Measurements from ENCODE around the gene MCM5.

The MCM5 gene

DNA sequence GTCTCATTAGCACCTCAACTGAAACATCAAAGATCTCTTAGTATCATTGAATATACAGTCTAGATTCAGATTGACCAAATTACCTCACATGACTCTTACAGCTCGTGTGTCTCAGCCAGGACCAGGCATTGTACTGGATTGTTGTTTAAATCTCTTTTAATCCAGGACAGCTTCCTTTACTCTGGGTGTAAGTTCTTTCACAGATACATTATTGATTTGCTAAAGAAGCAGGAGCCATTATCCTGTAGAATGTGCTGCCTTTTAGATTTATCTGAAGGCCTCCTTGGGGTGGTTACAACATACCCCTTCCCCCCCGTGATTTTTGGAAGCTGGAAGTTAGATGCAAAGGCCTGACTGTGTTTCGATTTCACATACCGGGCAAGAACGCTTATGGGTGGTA is 4.2 kb downstream of the MCM5 start:
- DNase-seq, result no peak

- DNase-seq, result no peak
Observed at GRCh38 chr22:35406443-35406842, 6.5 kb downstream of the MCM5 start.

GRCh38 chr22:35407362-35407761 is 7.4 kb downstream of the MCM5 start:
- DNase-seq, result no peak

- no peak for DNase-seq
Observed at GRCh38 chr22:35409783-35410662, 10.1 kb downstream of the MCM5 start.

DNA sequence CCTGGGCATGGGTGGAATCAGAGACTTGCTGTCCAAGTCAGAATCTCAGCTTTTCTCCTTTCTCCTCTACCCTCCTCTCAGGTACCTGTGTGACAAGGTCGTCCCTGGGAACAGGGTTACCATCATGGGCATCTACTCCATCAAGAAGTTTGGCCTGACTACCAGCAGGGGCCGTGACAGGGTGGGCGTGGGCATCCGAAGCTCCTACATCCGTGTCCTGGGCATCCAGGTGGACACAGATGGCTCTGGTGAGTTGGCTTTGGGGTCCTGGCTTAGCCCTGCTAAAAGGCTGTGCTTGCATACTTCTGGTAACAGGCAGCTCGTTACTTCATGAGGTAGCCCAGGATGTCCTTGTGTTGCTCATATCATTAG is 10.7 kb downstream of the MCM5 start:
- no peak for DNase-seq

DNA sequence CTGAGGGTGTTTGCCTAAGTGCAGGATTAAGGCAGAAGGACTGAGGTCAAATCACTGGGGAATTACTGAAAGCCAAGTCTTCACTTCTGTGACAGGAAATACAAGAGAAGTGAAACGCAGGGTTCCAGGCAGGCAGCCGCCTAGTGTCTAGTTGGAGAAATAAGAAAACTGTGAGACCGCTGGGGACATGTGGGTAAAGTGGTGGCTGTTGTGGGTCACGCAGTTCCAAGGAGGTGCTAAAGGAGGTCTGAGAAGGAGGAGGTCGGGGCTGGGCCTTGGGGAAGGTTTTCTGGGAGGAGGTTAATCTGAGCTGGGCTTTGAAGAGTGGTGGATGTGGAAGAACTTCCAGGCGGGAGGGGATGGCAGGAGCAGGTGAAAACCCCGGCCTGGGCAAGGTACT is 11.2 kb downstream of the MCM5 start:
- DNase-seq, result no peak

DNA sequence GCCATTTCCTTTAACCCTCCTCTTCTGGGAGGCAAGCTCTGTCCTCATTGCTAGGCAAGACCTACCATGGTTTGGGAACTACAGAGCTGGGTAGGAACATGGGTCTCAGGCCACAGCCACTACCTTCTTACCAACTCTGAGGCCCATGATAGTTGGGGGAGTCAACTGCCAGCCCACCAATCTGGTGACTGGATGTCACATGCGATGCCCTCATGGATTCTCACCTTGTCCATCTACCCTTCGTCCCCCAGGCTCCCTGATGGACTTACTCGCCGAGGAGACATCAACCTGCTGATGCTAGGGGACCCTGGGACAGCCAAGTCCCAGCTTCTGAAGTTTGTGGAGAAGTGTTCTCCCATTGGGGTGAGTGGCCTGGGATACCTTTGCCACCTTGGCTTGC is 13.7 kb downstream of the MCM5 start:
- DNase-seq, result no peak

DNA sequence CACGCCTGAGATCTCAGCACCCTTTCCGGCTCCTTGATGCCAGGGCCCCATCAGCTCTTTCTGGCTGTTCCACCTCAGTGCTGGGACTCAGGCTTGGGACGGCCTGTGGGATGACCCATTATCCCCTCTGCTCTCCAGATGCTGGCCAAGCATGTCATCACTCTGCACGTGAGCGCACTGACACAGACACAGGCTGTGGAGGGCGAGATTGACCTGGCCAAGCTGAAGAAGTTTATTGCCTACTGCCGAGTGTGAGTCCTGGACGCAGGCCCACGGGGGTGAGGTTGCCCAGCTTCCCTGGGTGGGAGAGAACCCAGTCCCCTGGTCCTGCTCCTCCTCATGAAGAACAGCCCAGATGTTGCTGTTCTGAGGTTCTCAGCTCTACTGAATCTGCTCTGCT is 17.7 kb downstream of the MCM5 start:
- no peak for DNase-seq

GRCh38 chr22:35418088-35418487 is 18.1 kb downstream of the MCM5 start:
- DNase-seq, result no peak

- no peak for DNase-seq
Observed at GRCh38 chr22:35418731-35419130, 18.8 kb downstream of the MCM5 start.

DNA sequence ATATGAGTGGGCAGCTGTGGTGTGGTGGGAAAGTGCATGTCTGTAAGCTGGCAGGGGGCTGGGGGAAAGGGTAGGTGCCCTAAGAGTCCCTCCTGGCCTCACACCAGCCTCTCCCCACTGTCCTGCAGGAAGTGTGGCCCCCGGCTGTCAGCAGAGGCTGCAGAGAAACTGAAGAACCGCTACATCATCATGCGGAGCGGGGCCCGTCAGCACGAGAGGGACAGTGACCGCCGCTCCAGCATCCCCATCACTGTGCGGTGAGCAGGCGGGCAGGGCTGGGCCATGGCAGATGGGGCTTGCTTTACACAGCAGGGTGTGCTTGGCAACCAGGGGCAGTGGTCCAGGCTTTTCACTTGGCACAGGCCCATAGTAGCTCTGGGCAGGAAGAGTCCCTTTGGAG is 19.8 kb downstream of the MCM5 start:
- no peak for DNase-seq

GRCh38 chr22:35421121-35421520 is 21.2 kb downstream of the MCM5 start:
- DNase-seq, result no peak

GRCh38 chr22:35422145-35422544 is 22.2 kb downstream of the MCM5 start:
- DNase-seq, result no peak

- DNase-seq, result no peak
Observed at GRCh38 chr22:35422936-35423335, 23.0 kb downstream of the MCM5 start.

DNA sequence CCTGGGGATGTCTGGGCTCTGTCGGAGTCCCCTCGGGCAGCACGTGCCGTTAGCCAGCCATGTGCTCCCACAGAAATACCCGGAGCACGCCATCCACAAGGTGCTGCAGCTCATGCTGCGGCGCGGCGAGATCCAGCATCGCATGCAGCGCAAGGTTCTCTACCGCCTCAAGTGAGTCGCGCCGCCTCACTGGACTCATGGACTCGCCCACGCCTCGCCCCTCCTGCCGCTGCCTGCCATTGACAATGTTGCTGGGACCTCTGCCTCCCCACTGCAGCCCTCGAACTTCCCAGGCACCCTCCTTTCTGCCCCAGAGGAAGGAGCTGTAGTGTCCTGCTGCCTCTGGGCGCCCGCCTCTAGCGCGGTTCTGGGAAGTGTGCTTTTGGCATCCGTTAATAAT is 24.1 kb downstream of the MCM5 start:
- DNase-seq, result no peak

DNA sequence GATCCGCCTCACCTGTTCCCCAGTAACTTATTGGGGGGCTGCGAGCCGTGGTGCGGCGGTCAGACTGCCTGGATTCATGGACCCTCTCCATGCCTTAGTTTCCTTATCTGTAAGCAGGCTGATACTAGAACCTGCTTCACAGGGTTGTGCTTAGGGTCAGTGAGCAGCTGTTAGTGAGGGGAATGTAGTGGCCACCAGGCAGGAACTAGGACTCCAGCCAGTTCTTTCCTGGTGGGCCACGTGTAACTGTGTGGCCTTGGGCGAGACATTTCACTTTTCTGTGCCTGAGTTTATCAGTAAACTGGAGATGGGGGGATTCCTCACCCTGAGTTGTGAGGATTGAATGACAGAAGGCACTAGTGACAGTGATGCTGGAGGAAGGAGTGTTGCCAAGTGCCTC is 24.8 kb downstream of the MCM5 start:
- no peak for DNase-seq

DNA sequence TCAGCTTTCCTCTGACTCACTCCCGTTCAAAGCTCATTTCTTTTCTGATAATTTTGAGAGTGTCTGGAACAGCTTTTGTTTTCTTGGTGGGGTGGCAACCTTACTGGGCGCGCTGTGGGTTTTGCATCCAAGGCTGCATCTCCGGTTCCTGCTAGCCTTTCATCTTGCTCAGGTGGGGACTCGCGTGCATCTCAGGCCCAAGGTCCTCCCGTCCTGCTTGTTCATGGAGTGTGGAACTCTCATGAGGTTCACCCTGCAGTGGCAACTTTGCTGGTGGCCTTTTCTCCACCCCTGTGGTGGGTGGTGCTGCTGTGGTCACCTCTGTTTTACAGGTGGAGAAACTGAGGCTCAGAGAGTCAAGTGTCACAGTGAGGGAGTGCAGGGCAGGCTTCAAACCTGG is 25.6 kb downstream of the MCM5 start:
- no peak for DNase-seq

DNA sequence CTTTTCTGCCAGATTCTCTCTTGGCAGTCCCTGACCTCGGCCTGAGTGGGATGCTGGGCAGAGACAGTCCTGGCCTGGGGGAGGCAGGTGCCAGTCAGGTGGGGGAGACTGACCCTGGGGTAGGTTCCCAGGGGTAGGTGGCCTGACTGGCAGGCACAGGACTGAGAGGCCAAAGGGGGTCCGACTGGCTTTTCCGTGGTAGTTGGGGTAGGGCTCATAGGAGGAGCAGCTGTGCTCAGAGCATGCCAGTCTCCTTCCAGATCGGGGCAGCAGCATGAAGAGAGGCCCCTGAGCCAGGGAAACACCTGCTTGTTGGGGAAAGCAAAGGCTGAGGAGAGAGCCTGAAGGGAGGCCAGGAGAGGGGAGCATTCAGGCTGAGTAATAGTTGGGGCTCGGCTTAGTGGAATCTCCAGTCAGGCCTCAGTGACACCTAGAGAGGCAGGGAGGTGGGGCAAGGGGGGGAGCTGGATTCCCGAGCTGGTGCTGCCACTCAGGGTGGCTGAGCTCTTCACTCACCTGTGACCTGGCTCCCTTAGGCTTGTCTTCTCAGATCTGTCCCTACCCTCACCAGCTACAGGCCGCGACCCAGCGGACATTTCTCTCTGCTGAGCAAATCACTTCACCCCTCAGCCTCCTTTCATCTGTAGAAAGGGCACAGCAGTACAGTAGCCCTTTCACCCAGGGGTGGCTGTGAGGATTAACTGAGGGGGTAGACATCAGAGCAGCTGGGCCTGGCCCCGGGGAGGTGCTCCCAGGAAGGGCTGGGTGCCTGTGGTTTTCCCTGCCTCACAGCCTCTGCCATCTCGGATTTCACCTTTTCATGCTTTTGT is 26.2 kb downstream of the MCM5 start:
- DNase-seq, result no peak

DNA sequence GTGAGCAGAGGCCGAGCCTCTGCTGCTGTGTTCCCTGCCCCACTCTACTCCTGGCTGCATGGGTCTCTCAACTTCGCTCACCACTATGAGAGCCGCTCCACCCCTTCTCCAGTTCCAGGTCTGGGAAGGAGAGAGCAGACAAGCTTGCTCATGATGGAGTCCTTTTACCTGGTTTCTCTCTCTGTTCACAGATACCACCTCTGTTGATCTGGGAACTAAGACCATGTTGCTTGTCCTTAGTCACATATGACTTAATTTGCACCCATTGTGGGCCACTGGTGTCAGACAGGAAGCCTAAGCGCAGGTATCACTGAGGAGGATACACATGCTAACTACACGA is 26.8 kb downstream of the MCM5 start:
- DNase-seq, result no peak

DNA sequence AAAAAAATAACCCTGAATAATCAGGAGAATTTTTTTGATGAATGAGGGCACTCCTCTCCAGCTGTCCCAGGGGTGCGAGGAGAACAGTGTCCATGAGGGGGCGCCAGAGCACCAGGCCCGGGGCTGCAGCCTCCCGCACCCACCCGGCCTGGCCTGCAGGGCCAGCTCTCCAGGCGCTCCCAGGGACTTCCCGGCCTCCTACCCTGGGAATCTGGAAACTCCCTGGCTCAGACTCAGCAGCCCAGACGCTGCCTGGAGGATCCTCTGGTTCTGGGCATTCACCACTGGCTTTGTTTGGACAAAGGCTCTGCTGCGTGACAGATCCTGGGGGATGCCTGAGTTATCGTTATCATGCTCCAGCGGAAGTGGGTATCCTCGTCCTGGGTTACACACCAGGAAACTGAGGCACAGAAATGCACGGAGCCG is 31.0 kb downstream of the MCM5 start:
- peak; percentile 42 to 58 (median 48) for DNase-seq

DNA sequence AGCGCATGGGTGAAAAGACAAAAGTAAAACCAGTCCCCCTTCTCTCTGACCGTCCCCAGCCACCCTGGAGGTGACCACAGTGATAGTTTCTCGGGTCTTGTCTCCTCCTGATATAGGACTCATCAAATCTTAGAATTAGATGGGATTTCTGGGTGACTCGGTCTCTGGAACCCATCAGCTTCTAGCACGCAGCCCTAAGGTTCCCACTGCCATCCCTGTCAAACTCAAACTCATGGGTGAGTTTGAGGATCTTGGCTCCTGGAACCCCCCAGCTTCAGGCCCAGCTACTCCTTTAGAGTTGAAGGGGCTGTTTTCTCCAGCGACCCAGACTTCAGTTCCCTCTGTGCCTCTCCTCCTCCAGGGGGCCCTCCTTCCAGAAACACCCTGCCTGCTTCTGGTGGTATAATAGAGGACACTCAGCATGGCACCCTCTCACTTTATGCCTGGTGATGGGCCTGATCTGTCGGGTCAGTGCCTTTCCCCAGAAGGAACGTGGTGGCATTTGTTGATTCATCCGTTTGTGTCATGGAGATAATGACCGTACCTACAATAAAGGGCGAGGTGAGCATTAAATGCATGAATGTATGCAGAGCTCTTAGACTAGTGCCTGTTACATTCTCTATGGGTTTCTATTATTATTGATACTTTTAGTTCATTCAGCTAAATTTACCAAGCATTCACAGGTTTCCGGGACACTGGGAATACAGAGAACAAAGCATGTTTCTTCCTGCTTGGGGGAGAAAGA is 31.7 kb downstream of the MCM5 start:
- no peak for DNase-seq

DNA sequence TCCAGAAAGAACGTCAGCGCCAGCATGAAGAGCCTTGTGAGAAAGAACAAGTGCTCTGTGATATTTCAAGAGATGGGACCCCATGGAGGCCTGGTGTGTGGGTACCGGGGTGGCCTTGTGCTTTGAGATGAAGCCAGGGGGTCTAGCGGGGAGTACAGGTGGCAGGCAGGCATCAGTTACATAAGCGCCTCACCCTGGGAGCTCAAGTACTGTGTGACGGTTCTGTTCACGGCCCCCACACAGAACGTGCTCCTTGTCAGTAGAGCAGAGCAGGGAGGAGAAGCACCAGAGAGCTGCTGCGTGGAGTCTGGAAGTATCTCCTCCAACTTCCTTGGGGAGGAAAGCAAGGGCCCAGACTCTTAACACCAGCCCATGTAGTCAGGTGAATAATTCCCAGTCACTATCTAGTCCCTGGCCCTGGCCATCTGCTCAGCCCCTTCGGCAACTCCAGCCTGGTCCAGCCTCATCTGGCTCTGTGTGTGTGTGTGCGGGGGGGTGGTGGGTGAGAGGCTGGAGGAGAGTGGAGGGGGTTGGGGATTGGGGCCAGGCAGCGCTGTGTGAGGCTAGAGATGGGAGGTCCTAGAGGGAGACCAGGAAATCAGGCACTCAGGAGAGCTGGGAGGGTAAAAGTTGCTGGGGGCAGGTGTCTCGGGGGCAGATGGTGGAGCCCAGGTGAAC is 32.4 kb downstream of the MCM5 start:
- no peak for DNase-seq

Data from activated CD4-positive, CD25-positive, alpha-beta regulatory T cell (primary cell).